ENCODE results near the gene ALDH1L1.

Gene ALDH1L1

DNA sequence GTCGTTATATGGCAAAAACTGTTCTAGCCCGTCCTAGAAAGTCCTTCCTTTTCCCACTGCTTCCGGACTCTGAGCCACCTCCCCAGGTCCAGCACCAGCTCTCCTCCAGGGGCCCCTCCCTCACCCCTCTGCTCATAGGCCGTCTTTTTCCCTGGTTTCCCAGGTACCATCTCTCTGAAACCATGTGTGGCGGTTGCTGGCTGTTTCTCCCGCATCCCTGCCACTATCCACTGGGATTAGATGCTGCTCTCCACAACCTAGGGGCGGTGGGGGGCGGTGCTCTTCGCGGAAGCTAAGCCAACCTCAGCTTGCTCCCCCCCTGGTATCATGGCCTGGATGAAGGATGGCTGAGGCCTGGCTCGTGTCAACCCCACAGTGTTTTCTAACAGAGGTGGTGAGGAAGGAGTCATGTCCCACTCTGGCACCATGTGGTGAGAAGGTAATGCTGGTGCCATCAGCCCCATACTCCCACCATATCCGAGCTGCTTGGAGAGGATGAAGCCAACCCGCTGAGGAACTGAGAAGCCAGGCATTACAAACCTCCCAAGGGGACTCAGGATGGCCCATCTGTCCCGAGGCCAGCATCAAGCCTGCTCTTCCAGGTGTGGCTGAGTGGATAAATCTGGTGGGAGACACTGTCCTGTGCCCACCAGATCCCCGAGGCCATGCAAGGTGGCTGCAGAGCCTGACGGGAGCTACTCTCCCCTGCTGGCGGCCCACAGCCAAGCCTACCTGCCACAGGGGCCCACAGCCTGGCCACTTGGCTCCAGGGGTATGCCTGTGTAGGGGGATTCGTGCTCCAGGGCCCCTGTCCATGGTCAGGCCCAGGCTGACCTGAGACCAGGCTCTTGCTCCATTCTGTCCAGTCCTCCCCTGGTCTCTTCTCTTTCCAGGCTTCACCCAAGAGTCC is 68.6 kb downstream of the ALDH1L1 start:
- no peaks in the 10 kb centered on the region for H3K27me3 ChIP-seq (ENCODE audit: insufficient read depth, low read depth, severe bottlenecking)
- DNase-seq, result no peak
- H3K36me3 ChIP-seq, result no peaks in the 10 kb centered on the region
- H3K9me3 ChIP-seq (ENCODE audit: severe bottlenecking), result no peaks in the 10 kb centered on the region
- no peak overlapping the region for H3K27ac ChIP-seq
- TF ChIP-seq, protein P1, sequence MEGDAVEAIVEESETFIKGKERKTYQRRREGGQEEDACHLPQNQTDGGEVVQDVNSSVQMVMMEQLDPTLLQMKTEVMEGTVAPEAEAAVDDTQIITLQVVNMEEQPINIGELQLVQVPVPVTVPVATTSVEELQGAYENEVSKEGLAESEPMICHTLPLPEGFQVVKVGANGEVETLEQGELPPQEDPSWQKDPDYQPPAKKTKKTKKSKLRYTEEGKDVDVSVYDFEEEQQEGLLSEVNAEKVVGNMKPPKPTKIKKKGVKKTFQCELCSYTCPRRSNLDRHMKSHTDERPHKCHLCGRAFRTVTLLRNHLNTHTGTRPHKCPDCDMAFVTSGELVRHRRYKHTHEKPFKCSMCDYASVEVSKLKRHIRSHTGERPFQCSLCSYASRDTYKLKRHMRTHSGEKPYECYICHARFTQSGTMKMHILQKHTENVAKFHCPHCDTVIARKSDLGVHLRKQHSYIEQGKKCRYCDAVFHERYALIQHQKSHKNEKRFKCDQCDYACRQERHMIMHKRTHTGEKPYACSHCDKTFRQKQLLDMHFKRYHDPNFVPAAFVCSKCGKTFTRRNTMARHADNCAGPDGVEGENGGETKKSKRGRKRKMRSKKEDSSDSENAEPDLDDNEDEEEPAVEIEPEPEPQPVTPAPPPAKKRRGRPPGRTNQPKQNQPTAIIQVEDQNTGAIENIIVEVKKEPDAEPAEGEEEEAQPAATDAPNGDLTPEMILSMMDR (IDR thresholded peaks at IDR 0.05; ENCODE audit: low read depth, low read length), result no peak
- no peak overlapping the region for H3K4me3 ChIP-seq (ENCODE audit: low read depth, low read length)

DNA sequence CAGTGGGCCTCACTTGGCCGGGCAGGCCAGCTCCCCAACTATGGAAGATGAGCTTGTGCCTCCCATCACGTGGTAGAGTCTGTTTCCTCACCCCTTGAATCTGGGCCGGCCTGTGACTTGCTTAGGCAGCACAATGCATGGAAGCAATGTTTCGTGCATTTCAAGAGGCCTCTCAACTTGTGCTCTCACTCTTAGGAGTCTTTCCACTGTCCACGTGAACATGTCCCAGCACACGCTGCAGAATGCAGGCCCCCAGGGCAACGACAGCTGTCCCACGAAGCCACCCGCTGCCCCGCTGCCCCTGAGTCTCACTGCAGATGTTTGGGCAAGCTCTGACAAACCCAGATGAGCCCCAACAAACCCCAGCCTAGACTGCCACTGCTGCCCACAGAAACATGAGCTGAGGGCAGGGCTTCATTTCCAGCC is 69.2 kb downstream of the ALDH1L1 start:
- no peaks in the 10 kb centered on the region for H3K27me3 ChIP-seq (ENCODE audit: insufficient read depth, low read depth, severe bottlenecking)
- no peaks in the 10 kb centered on the region for H3K36me3 ChIP-seq
- DNase-seq, result no peak
- no peaks in the 10 kb centered on the region for H3K9me3 ChIP-seq (ENCODE audit: severe bottlenecking)
- TF ChIP-seq, protein P1 (IDR thresholded peaks at IDR 0.05; ENCODE audit: low read depth, low read length), result no peak
- no peak overlapping the region for H3K4me3 ChIP-seq (ENCODE audit: low read depth, low read length)
- H3K27ac ChIP-seq, result no peak overlapping the region

DNA sequence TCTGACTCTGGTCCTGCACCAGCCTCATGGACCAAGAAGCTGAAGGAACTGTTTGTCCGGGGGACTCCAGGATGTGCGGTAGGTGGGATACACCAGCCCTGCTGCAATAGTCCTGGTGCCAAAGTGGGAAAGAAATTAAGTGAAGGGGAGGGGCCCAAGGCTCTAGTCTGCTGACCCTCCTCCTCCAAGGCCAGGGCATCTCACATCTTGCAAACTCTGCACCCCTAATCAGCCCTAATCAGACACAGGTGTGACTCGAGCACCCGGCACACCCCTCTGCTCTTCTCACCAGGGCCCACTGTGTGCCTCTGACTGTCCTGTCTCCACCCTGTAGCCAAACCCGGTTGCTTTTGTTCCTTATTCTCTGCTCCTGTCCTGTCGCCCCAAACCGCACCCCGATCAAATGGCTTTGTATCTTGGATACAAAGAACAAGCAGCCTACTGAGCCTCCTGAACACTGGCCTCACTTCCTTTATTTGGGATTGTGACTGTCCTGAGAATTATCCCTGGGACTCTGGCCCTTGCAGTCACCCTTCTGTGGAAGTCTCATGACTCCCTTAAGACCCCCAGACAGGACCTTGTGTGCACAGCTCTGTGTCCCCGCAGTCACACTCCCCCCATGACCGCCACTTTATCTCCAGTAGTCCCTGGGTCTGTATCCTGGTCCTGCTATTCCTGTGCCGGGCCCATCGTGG is 69.8 kb downstream of the ALDH1L1 start:
- TF ChIP-seq, protein P1 (IDR thresholded peaks at IDR 0.05; ENCODE audit: low read depth, low read length), result no peak
- no peak for DNase-seq

DNA sequence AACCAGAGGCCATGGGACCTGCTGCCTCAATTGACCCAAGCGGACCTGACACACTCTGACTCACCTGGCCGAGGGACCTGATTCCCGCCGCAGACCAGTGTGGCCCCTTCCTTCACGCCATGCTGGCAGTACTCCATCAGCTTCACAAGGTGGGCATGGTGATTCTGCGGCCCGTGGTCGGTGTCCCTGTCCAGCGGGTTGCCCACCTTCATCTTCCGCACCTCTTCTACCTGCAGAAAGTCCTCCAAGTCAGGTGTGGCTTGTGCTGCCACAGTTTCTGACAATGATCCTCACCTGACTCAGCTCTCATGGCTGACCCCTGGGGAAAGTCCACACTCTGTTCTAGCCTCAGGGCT is 70.5 kb downstream of the ALDH1L1 start:
- Histone ChIP-seq H3K9me3 (ENCODE audit: severe bottlenecking) (no peaks in the 10 kb centered on the region), H3K4me3 (ENCODE audit: low read depth, low read length) (no peak overlapping the region), H3K36me3 (no peaks in the 10 kb centered on the region), H3K27ac (no peak overlapping the region), H3K27me3 (ENCODE audit: insufficient read depth, low read depth, severe bottlenecking) (no peaks in the 10 kb centered on the region)
- no peak for DNase-seq
- TF ChIP-seq, protein P1 (IDR thresholded peaks at IDR 0.05; ENCODE audit: low read depth, low read length), result no peak

More for the DNA sequence above, 69.8 kb downstream of the ALDH1L1 start:
- Histone ChIP-seq H3K9me3 (ENCODE audit: severe bottlenecking) (no peaks in the 10 kb centered on the region), H3K27ac (no peak overlapping the region), H3K4me3 (ENCODE audit: low read depth, low read length) (no peak overlapping the region), H3K36me3 (no peaks in the 10 kb centered on the region), H3K27me3 (ENCODE audit: insufficient read depth, low read depth, severe bottlenecking) (no peaks in the 10 kb centered on the region)

DNA sequence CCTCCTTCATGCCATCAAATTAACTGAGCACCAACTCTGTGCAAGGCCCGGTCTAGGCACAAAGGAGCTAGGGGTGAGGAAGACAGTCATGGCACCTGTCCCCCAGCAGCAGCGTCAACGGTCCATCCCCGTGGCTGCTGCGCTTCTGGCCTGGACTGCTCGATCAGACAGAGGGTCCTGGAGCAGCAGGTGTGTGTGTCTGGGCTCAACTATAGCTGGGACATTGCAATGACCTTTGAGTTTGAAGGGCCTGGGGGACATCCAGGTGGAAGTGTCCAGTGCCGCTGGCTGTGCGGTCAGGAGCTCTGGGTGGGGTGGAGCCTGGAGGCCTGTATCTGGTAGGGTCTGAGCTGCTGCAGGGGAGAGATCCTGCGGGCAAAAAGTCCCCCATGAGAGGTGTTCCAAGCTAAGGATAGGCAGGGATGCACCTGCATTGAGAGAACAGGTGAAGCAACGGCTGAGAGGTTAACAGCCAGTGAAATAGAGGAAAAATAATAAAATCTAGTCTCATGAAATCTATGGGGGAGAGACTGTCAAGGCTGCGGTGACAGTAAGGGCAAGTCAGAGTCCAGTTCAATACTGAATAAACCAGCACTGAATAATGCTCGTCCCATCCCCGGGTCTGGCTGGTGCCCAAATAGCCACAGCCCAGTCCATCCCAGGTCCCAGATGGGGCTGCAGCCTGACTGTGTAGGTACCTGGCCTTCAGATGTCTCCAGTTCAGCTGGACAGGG is 71.1 kb downstream of the ALDH1L1 start:
- no peak for DNase-seq
- H3K4me3 ChIP-seq (ENCODE audit: low read depth, low read length), result no peak overlapping the region
- TF ChIP-seq, protein P1 (IDR thresholded peaks at IDR 0.05; ENCODE audit: low read depth, low read length), result no peak

More for the DNA sequence above, 71.1 kb downstream of the ALDH1L1 start:
- H3K27me3 ChIP-seq (ENCODE audit: insufficient read depth, low read depth, severe bottlenecking), result no peaks in the 10 kb centered on the region
- H3K27ac ChIP-seq, result no peak overlapping the region
- H3K9me3 ChIP-seq (ENCODE audit: severe bottlenecking), result no peaks in the 10 kb centered on the region
- H3K36me3 ChIP-seq, result no peaks in the 10 kb centered on the region

Measured in WERI-Rb-1 (cell line).